HG03565 (cell line): ENCODE results near the gene ZNF146.
"Not testable (repeated sequence)": the region's sequence is repeated elsewhere in the genome, so short reads cannot be mapped to it uniquely, and the experiment has no call there.

Source experiments
- ATAC-seq: cut with Tn5 transposase; IDR thresholded peaks from one replicate; pipeline ENCODE4 v1.9.1; 2021; ENCODE audit warnings: mild to moderate bottlenecking, moderate library complexity; ENCODE audit not compliant: unreplicated experiment

Gene ZNF146

GRCh38 chr19:36268081-36268480 lies 53.2 kb downstream of the ZNF146 start:
- ATAC-seq = not testable (repeated sequence)

- not testable (repeated sequence) for ATAC-seq
Observed at GRCh38 chr19:36268591-36268990, 53.7 kb downstream of the ZNF146 start.

GRCh38 chr19:36269295-36269694 lies 54.4 kb downstream of the ZNF146 start:
- not testable (repeated sequence) for ATAC-seq
